HepG2 (cell line): ENCODE results near the gene TMEM35A. TPM values are rescaled to one million over a fixed set of nuclear protein-coding genes. Genes with fewer than 3 reads are reported as not detected.

ENCODE experiments used
- ASH2L ChIP-seq: fragments of 300-600, 200-600 bp; sonication (generic); IDR thresholded peaks from 2 replicates; pipeline ENCODE4 v1.7.0; 2017; ENCODE audit warnings: low read depth, mild to moderate bottlenecking, moderate library complexity, mixed read lengths, low read length; ENCODE audit not compliant: insufficient read length
- EED ChIP-seq: sonication (generic); formaldehyde crosslinking; IDR thresholded peaks from 2 replicates; pipeline ENCODE4 v1.5.0; 2020; ENCODE audit warnings: mild to moderate bottlenecking, missing genetic modification reagents
- FOXP1 ChIP-seq, 2 experiments: fragments of 450-650 bp in 1 of 2; IDR thresholded peaks; 2 replicates each; pipeline ENCODE4 v1.6.1; 2017 to 2018; ENCODE audit warnings: antibody characterized with exemption in 1 of 2
- IRF2 ChIP-seq: IDR thresholded peaks from 2 replicates; pipeline ENCODE4 v1.6.1; 2018; ENCODE audit warnings: missing genetic modification reagents, missing compliant biosample characterization
- KLF12 ChIP-seq: sonication (generic); formaldehyde crosslinking; IDR thresholded peaks from 2 replicates; pipeline ENCODE4 v1.4.0; 2020; ENCODE audit warnings: missing genetic modification reagents, borderline replicate concordance
- KMT2B ChIP-seq: IDR thresholded peaks from 2 replicates; pipeline ENCODE4 v1.6.1; 2016; ENCODE audit warnings: missing genetic modification reagents, missing compliant biosample characterization
- PHF8 ChIP-seq: sonication (generic); formaldehyde crosslinking; IDR thresholded peaks from 2 replicates; pipeline ENCODE4 v1.5.0; 2020; ENCODE audit warnings: missing genetic modification reagents
- RAD21 ChIP-seq: fragments of 450-650 bp; formaldehyde crosslinking; IDR thresholded peaks from 2 replicates; pipeline ENCODE4 v1.5.0; 2020; ENCODE audit warnings: mild to moderate bottlenecking
- SRSF1 ChIP-seq: fragments of 200-400 bp; formaldehyde crosslinking; optimal IDR thresholded peaks from 2 replicates; pipeline ENCODE3; 2017; ENCODE audit warnings: mild to moderate bottlenecking, low read depth, low read length, moderate library complexity
- TRIM24 ChIP-seq: sonication (generic); formaldehyde crosslinking; IDR thresholded peaks from 2 replicates; pipeline ENCODE4 v1.8.0; 2022; ENCODE audit warnings: mild to moderate bottlenecking, missing genetic modification reagents
- ZFX ChIP-seq: sonication (generic); formaldehyde crosslinking; IDR thresholded peaks from 2 replicates; pipeline ENCODE4 v1.4.0; 2020; ENCODE audit warnings: mild to moderate bottlenecking, low read depth, missing genetic modification reagents, moderate library complexity
- ZKSCAN1 ChIP-seq: fragments of 150-350 bp; IDR thresholded peaks from 2 replicates; pipeline ENCODE4 v1.6.1; 2014; ENCODE audit warnings: low read length
- ZNF232 ChIP-seq: sonication (generic); formaldehyde crosslinking; IDR thresholded peaks from 2 replicates; pipeline ENCODE4 v1.4.0; 2020; ENCODE audit warnings: missing genetic modification reagents, borderline replicate concordance
- ZNF430 ChIP-seq: sonication (generic); formaldehyde crosslinking; IDR thresholded peaks from 2 replicates; pipeline ENCODE4 v1.9.0; 2021; ENCODE audit warnings: mild to moderate bottlenecking, missing genetic modification reagents
- polyA plus RNA-seq, 8 experiments: library from polyadenylated mRNA; depleted of rRNA in 3 of 8; stranded (reverse) in 7 of 8; unstranded in 1 of 8; fragments of >200 nt; fragmentation: Illumina TruSeq in 4 of 8; extraction: Trizol in 4 of 8; gene quantifications; 2 replicates each; pipeline versions ENCODE4 v1.2.1 to v1.2.3, GENCODE V29; 2011 to 2016; ENCODE audit warnings: low read depth in 4 of 8, missing spikeins in 1 of 8, mixed read lengths in 1 of 8; ENCODE audit not compliant: insufficient read depth in 1 of 8
- total RNA-seq, 5 experiments: library from RNA; depleted of rRNA; stranded (reverse); fragments of >200 nt; fragmentation: Illumina TruSeq; extraction: Trizol; gene quantifications; 2 replicates each; pipeline ENCODE4 v1.2.3, GENCODE V29; 2016; ENCODE audit warnings: low read depth in 1 of 5
- TF ChIP-seq, protein P1 (sequence below): sonication (generic); formaldehyde crosslinking; IDR thresholded peaks from 2 replicates; pipeline ENCODE4 v1.4.0; 2020; ENCODE audit warnings: missing genetic modification reagents, borderline replicate concordance
- TF ChIP-seq, protein P2 (sequence below): sonication (generic); formaldehyde crosslinking; IDR thresholded peaks from 2 replicates; pipeline ENCODE4 v1.5.1; 2020; ENCODE audit warnings: mild to moderate bottlenecking, missing genetic modification reagents, moderate library complexity
- TF ChIP-seq, protein P3 (sequence below): sonication (generic); formaldehyde crosslinking; IDR thresholded peaks from 2 replicates; pipeline ENCODE4 v1.4.0; 2020; ENCODE audit warnings: missing genetic modification reagents

TMEM35A gene
- total and polyA plus RNA-seq, 2 of the 13 experiments (the other 11 are each of a cell fraction or from before 2014, with no cell fraction given), result 0.03 TPM; not detected in 1

DNA sequence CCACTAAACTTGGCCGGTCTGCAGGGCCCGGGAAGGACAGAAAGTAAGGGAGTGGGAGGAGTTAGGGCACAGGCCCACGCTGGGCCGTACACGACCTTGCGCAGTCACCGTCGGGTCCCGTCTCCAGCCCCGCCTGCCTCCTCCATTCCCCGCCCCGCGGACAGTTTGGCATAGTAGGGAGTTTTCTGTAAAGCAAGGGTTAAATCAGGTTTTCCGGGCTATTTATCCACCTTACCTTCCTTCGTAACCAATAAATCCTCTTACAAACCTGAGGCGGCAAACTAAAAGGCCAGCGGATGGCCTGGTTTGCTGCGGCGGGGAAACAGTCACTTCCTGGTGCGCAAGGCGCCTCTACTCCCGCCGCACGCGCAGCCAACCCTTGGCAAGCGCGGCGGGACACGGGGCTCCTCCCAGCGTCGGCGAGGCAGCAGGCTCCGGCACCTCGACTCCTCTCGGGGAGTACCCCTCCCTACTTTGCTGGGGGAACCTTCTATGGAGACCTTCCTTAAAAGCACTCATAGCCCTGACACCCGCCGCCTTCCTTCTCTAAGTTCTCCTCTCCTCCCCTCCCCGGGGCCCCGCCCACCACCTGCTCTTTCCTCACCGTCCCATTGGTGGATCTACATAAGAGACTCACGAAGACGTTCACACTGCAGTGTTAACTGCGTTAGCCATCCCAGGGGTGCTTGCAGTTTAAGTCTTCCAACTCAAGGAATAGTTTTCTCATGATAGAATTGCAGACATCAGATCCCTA lies 27.0 kb upstream of the TMEM35A start, which contains the start of gene TRMT2B (continued):
- TF ChIP-seq ZFX (CRISPR knock-in tag) (peak; percentile 64), ZKSCAN1 (peak; percentile 85), SRSF1 (no peak), TRIM24 (CRISPR knock-in tag) (no peak), RAD21 (CRISPR knock-in tag) (no peak), PHF8 (CRISPR knock-in tag) (peak; percentile 53; the same call in 1 of the 2 replicates), ZNF430 (CRISPR knock-in tag) (no peak), ASH2L (peak; percentile 27), FOXP1 (IDR thresholded peaks at IDR 0.05) (no peak), FOXP1 (CRISPR knock-in tag; IDR thresholded peaks at IDR 0.05) (no peak), ZNF232 (no peak), EED (CRISPR knock-in tag) (0 out of 2 replicates have a peak, but pooled peaks have one; percentile 25), KMT2B (peak; percentile 59; the same call in 1 of the 2 replicates), IRF2 (CRISPR knock-in tag) (0 out of 2 replicates have a peak, but pooled peaks have one; percentile 12), KLF12 (CRISPR knock-in tag) (0 out of 2 replicates have a peak, but pooled peaks have one; percentile 26)
- TF ChIP-seq, protein P1, sequence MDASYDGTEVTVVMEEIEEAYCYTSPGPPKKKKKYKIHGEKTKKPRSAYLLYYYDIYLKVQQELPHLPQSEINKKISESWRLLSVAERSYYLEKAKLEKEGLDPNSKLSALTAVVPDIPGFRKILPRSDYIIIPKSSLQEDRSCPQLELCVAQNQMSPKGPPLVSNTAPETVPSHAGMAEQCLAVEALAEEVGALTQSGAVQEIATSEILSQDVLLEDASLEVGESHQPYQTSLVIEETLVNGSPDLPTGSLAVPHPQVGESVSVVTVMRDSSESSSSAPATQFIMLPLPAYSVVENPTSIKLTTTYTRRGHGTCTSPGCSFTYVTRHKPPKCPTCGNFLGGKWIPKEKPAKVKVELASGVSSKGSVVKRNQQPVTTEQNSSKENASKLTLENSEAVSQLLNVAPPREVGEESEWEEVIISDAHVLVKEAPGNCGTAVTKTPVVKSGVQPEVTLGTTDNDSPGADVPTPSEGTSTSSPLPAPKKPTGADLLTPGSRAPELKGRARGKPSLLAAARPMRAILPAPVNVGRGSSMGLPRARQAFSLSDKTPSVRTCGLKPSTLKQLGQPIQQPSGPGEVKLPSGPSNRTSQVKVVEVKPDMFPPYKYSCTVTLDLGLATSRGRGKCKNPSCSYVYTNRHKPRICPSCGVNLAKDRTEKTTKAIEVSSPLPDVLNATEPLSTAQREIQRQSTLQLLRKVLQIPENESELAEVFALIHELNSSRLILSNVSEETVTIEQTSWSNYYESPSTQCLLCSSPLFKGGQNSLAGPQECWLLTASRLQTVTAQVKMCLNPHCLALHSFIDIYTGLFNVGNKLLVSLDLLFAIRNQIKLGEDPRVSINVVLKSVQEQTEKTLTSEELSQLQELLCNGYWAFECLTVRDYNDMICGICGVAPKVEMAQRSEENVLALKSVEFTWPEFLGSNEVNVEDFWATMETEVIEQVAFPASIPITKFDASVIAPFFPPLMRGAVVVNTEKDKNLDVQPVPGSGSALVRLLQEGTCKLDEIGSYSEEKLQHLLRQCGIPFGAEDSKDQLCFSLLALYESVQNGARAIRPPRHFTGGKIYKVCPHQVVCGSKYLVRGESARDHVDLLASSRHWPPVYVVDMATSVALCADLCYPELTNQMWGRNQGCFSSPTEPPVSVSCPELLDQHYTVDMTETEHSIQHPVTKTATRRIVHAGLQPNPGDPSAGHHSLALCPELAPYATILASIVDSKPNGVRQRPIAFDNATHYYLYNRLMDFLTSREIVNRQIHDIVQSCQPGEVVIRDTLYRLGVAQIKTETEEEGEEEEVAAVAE (CRISPR knock-in tag), result peak; percentile 77; the same call in 1 of the 2 replicates
- TF ChIP-seq, protein P2, sequence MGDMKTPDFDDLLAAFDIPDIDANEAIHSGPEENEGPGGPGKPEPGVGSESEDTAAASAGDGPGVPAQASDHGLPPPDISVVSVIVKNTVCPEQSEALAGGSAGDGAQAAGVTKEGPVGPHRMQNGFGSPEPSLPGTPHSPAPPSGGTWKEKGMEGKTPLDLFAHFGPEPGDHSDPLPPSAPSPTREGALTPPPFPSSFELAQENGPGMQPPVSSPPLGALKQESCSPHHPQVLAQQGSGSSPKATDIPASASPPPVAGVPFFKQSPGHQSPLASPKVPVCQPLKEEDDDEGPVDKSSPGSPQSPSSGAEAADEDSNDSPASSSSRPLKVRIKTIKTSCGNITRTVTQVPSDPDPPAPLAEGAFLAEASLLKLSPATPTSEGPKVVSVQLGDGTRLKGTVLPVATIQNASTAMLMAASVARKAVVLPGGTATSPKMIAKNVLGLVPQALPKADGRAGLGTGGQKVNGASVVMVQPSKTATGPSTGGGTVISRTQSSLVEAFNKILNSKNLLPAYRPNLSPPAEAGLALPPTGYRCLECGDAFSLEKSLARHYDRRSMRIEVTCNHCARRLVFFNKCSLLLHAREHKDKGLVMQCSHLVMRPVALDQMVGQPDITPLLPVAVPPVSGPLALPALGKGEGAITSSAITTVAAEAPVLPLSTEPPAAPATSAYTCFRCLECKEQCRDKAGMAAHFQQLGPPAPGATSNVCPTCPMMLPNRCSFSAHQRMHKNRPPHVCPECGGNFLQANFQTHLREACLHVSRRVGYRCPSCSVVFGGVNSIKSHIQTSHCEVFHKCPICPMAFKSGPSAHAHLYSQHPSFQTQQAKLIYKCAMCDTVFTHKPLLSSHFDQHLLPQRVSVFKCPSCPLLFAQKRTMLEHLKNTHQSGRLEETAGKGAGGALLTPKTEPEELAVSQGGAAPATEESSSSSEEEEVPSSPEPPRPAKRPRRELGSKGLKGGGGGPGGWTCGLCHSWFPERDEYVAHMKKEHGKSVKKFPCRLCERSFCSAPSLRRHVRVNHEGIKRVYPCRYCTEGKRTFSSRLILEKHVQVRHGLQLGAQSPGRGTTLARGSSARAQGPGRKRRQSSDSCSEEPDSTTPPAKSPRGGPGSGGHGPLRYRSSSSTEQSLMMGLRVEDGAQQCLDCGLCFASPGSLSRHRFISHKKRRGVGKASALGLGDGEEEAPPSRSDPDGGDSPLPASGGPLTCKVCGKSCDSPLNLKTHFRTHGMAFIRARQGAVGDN (CRISPR knock-in tag), result peak; percentile 89
- TF ChIP-seq, protein P3, sequence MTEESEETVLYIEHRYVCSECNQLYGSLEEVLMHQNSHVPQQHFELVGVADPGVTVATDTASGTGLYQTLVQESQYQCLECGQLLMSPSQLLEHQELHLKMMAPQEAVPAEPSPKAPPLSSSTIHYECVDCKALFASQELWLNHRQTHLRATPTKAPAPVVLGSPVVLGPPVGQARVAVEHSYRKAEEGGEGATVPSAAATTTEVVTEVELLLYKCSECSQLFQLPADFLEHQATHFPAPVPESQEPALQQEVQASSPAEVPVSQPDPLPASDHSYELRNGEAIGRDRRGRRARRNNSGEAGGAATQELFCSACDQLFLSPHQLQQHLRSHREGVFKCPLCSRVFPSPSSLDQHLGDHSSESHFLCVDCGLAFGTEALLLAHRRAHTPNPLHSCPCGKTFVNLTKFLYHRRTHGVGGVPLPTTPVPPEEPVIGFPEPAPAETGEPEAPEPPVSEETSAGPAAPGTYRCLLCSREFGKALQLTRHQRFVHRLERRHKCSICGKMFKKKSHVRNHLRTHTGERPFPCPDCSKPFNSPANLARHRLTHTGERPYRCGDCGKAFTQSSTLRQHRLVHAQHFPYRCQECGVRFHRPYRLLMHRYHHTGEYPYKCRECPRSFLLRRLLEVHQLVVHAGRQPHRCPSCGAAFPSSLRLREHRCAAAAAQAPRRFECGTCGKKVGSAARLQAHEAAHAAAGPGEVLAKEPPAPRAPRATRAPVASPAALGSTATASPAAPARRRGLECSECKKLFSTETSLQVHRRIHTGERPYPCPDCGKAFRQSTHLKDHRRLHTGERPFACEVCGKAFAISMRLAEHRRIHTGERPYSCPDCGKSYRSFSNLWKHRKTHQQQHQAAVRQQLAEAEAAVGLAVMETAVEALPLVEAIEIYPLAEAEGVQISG (CRISPR knock-in tag), result 0 out of 2 replicates have a peak, but pooled peaks have one; percentile 10
